ENCODE measurements around the gene DIS3L2.

The DIS3L2 gene

GRCh38 chr2:232238596-232238995 lies 277.1 kb downstream of the DIS3L2 start:
- no peak for DNase-seq

- no peak for DNase-seq
Measured at GRCh38 chr2:232239951-232240681, 278.6 kb downstream of the DIS3L2 start.

GRCh38 chr2:232240906-232241305 lies 279.4 kb downstream of the DIS3L2 start:
- no peak for DNase-seq

- no peak for DNase-seq
Measured at GRCh38 chr2:232242316-232242715, 280.8 kb downstream of the DIS3L2 start.

- DNase-seq, result no peak
Measured at GRCh38 chr2:232245111-232245510, 283.6 kb downstream of the DIS3L2 start.

- DNase-seq, result no peak
Measured at GRCh38 chr2:232246245-232246644, 284.7 kb downstream of the DIS3L2 start.

- DNase-seq, result no peak
Measured at GRCh38 chr2:232249096-232249495, 287.6 kb downstream of the DIS3L2 start.

- DNase-seq, result no peak
Measured at GRCh38 chr2:232250246-232251175, 289.0 kb downstream of the DIS3L2 start.

- DNase-seq, result no peak
Measured at GRCh38 chr2:232255033-232255432, 293.5 kb downstream of the DIS3L2 start.

GRCh38 chr2:232260075-232260474 lies 298.6 kb downstream of the DIS3L2 start:
- no peak for DNase-seq

GRCh38 chr2:232261776-232262175 lies 300.3 kb downstream of the DIS3L2 start:
- no peak for DNase-seq

- DNase-seq, result no peak
Measured at GRCh38 chr2:232263295-232263694, 301.8 kb downstream of the DIS3L2 start.

GRCh38 chr2:232264081-232264480 lies 302.6 kb downstream of the DIS3L2 start:
- DNase-seq, result no peak

GRCh38 chr2:232265329-232265728 lies 303.8 kb downstream of the DIS3L2 start:
- no peak for DNase-seq

GRCh38 chr2:232268636-232269165 lies 307.2 kb downstream of the DIS3L2 start:
- DNase-seq, result no peak

- no peak for DNase-seq
Measured at GRCh38 chr2:232269867-232270266, 308.4 kb downstream of the DIS3L2 start.

- DNase-seq, result no peak
Measured at GRCh38 chr2:232273903-232274643, 312.6 kb downstream of the DIS3L2 start.

- no peak for DNase-seq
Measured at GRCh38 chr2:232275670-232276069, 314.2 kb downstream of the DIS3L2 start.

GRCh38 chr2:232276084-232276732 lies 314.7 kb downstream of the DIS3L2 start:
- no peak for DNase-seq

GRCh38 chr2:232276733-232277313 lies 315.3 kb downstream of the DIS3L2 start:
- DNase-seq, result no peak

- no peak for DNase-seq
Measured at GRCh38 chr2:232278534-232278933, 317.0 kb downstream of the DIS3L2 start.

GRCh38 chr2:232280341-232280740 lies 318.8 kb downstream of the DIS3L2 start:
- no peak for DNase-seq
